ENCODE measurements around the gene S100A8.
A peak's percentile ranks its signal among the peaks of the same experiment; 100 is the strongest.
"Not testable (repeated sequence)": the region's sequence is repeated elsewhere in the genome, so short reads cannot be mapped to it uniquely, and the experiment has no call there.

S100A8 gene

GRCh38 chr1:153353226-153353947 is 37.5 kb downstream of the S100A8 start:
- no peak for DNase-seq (ENCODE audit: low read depth)
- H3K4me3 ChIP-seq (ENCODE audit: low read depth, low read length) = no peak overlapping the region
- TF ChIP-seq CTCF (IDR thresholded peaks at IDR 0.05; ENCODE audit: insufficient read depth, low read depth, low read length, missing control alignments) = peak; percentile 44

- TF ChIP-seq CTCF (IDR thresholded peaks at IDR 0.05; ENCODE audit: insufficient read depth, low read depth, low read length, missing control alignments) = peak; percentile 83
- H3K4me3 ChIP-seq (ENCODE audit: low read depth, low read length) = no peak overlapping the region
- peak; percentile 72 for DNase-seq (ENCODE audit: low read depth)
These were observed 38.4 kb downstream of the S100A8 start for GRCh38 chr1:153352523-153352922.

DNA sequence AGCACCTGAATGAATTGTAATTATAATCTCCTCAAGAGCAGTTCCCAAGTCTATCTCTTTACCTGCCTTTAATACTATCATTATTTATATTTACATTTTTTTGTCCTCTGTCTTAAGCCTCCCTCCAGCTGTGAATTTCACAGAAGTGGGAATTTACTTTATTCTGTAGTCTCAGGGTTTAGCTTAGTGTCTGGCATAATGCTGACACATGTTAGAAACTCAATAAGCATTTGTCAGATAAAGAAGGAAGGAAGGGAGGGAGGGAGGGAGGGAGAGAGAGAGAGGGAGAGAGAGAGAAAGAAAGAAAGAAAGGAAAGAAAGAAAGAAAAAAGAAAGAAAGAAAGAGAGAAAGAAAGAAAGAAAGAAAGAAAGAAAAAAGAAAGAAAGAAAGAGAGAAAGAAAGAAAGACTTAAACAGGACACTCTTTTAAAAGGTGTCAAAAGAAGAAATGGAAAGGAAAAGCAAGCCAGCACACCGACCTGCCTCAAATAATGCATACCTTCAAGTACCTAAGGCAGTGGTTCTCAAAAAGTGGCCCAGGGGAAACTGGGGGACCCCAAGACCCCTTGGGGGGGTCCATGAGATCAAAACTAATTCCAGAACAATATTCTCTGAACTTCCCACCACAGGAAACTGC is 40.4 kb downstream of the S100A8 start:
- DNase-seq (ENCODE audit: low read depth) = no peak
- no peak overlapping the region for H3K4me3 ChIP-seq (ENCODE audit: low read depth, low read length)
- TF ChIP-seq CTCF (IDR thresholded peaks at IDR 0.05; ENCODE audit: insufficient read depth, low read depth, low read length, missing control alignments) = no peak

DNA sequence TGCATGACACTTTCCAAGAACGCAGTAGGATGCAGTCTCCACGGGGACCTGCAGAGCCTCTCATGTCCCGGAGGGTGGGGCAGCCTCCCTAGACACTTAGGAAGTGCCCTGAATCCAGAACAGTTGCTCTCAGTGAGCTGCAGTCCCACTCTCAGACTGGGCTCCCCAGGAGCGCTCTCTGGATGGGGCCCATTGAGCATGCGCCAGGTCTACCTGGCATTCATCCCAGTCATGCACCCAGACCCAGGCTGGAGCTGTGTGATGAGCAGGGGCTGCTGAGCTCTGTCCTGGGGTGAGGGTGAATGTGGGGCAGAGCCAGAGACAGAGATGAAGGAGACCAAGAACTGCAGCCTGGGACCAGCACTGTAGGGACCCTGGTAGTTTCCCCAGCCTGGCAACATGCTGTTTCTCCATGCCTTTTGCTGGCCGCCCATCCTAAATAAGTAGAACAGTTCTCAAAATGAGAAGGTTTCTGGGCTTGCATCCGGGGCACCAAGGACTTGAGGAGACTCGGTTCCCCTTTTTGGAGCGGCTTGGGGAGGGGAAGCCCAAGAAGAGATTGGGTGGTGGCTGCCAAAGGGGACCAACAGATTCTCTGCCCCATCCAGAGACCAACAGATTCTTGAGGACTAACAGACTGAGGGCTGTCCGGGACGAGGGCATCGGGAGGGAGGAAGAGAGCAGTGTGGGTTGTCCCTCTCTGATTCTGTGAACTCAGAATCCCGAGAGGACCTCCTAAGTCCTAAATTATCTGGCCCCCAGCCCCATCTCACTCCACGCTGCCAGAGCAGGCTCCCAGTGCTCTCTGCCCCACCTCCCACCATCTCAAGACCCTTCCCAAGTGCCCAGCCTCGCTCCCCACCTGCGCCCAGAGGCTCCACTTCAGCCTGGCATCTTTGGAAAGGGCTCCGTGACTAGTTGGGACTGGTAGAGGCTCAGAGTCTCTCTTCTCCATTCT is 41.2 kb downstream of the S100A8 start:
- no peak for TF ChIP-seq CTCF (IDR thresholded peaks at IDR 0.05; ENCODE audit: insufficient read depth, low read depth, low read length, missing control alignments)
- H3K4me3 ChIP-seq (ENCODE audit: low read depth, low read length) = no peak overlapping the region
- peak; percentile 45 for DNase-seq (ENCODE audit: low read depth)

- no peak within 1 kb of the TSS for H3K4me3 ChIP-seq (ENCODE audit: low read depth, low read length)
- TF ChIP-seq CTCF (IDR thresholded peaks at IDR 0.05; ENCODE audit: insufficient read depth, low read depth, low read length, missing control alignments) = no peak
- DNase-seq (ENCODE audit: low read depth) = no peak
These were observed 42.1 kb downstream of the S100A8 start, which contains the start of gene PGLYRP4 for GRCh38 chr1:153348511-153349362. PGLYRP4 (minus strand) TSS chr1:153348841; CDS start chr1:153347932, 909 bp downstream.

DNA sequence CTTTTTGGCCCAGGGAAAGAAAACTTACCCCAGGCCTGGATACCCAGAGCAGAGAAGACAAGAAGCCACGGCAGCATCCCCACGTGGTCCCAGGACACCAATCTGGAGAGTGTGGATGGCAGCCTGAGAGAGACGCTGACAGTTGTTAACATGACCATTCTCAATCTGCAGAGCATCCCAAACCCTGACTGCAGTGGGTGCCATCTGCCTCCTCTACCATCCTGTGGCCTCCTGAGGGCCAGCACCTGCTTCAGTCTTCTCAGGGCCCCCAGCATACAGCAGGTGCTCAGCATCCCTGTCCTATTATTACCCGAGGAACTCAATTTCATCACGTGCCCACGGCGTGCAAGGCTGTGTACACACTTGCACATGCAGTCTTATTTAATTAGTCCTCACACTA is 43.0 kb downstream of the S100A8 start:
- TF ChIP-seq CTCF (IDR thresholded peaks at IDR 0.05; ENCODE audit: insufficient read depth, low read depth, low read length, missing control alignments) = no peak

DNA sequence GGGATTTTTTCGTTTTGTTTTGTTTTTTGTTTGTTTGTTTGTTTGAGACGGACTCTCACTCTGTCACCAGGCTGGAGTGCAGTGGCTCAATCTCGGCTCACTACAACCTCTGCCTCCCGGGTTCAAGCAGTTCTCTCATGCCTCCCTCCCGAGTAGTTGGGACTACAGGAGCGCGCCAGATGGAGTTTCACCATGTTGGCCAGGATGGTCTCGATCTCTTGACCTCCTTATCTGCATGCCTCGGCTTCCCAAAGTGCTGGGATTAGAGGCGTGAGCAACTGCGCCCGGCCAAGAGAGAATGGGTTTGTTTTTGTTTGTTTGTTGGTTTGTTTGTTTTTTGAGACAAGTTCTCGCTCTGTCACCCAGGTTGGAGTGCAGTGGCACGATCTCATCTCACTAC is 43.8 kb downstream of the S100A8 start:
- not testable (repeated sequence) for H3K4me3 ChIP-seq (ENCODE audit: low read depth, low read length); DNase-seq (ENCODE audit: low read depth)

More for the DNA sequence above, 43.0 kb downstream of the S100A8 start:
- no peak overlapping the region for H3K4me3 ChIP-seq (ENCODE audit: low read depth, low read length)
- DNase-seq (ENCODE audit: low read depth) = no peak

Measured in GM12865 (cell line).